GM18511 (cell line): ENCODE data around the gene MAPKBP1.

Experiments
- ATAC-seq: cut with Tn5 transposase; IDR thresholded peaks from one replicate; pipeline ENCODE4 v1.9.1; 2021; ENCODE audit warnings: mild to moderate bottlenecking, moderate library complexity; ENCODE audit not compliant: unreplicated experiment

The MAPKBP1 gene

GRCh38 chr15:41843571-41843970, 69.3 kb downstream of the MAPKBP1 start:
- ATAC-seq = no peak

- ATAC-seq = no peak
These were observed 70.5 kb downstream of the MAPKBP1 start for GRCh38 chr15:41844814-41845213.

DNA sequence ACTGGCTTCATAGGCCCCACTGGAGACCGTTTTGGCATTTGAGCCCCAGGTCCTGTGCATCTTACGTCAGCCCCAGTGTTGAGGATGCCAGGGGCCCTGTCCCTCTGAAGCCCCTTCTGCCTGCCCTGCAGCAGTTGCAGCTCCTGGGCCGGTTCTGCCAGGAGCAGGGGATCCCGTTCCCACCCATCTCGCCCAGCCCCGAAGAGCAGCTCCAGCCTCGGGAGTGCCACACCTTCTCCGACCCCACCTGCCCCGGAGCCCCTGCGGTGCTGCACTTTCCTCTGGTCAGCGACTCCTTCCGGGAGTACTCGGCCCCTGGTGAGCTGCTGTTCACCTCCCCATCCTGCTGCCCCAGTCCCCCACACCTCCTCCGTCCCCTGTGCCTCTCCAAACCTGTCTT, 72.9 kb downstream of the MAPKBP1 start:
- no peak for ATAC-seq

GRCh38 chr15:41847981-41848380, 73.7 kb downstream of the MAPKBP1 start:
- no peak for ATAC-seq

DNA sequence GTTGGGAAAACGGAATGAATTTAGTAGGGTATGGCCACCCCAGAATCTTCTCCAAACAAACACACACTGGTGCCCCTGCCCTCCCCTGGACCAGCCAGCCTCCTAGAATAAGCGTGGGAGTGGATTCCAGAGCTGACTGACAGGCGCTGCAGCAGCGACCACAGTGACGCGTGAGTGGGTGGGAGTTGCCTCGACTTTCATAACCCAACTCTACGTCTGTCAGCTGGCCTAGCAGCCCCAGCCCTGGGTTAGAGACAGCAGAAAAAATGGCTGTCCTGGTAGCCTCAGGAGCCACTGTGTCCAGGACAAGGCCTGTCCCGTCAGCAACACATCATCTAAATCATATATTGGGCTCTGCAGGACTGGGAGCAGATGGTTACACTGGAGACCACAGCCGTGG, 74.3 kb downstream of the MAPKBP1 start:
- no peak for ATAC-seq

DNA sequence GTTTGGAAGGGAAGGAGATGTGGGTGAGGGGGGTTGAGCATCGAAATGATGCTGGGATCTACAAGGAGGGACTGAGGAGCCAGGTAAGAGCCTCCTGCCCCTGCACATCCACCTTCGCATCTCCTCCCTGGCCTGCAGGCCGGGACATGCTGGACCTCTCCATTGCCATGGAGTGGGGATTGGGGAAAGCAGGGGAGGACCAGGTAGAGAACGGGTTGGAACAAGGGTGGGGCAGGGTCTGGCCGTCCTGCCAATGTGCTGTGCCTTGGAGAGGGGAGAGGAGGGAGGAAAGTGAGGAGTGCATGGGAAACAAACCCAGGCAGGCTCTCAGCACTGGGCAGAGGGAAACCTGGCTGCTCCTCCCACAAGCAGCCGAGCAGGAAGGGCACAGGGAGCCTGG, 74.9 kb downstream of the MAPKBP1 start:
- ATAC-seq = no peak

DNA sequence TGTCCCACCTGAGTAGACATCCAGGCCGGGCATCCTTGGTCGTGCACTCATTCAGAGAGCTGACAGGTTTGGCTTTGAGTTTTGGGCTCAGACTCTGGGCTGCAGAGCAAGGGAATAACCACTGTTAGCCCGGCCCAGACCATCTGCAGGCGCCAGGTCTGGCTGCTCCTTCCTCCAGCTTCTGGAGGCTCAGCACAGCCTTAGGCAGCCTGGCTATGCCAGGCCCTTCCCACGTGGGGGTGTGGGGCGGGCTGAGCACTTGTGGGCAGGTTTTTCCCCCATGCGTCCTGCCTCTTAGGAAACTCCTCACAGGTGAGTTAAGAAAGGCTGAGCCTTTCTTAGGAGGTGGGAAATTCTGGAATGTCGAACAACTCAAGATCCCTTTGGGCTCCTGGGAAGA, 75.6 kb downstream of the MAPKBP1 start:
- no peak for ATAC-seq

GRCh38 chr15:41850482-41851166, 76.3 kb downstream of the MAPKBP1 start:
- no peak for ATAC-seq

DNA sequence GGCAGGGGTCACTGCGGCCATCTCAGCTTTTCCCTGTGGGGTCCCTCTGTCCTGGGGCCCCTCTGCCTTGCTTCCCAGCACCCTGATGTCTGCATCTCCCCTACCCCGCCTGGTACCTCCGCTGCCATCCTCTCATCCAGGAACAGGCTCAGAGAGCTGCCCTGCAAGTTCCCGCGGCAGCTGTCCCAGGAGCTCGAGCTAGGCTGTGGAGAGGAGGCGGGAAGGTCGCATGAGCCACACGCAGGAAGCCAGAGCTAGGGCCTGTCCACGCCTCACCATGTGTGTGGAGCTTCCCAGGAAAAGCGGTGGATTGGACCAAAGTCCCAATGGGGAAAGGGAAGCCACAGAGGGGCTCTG, 76.9 kb downstream of the MAPKBP1 start:
- ATAC-seq = no peak

DNA sequence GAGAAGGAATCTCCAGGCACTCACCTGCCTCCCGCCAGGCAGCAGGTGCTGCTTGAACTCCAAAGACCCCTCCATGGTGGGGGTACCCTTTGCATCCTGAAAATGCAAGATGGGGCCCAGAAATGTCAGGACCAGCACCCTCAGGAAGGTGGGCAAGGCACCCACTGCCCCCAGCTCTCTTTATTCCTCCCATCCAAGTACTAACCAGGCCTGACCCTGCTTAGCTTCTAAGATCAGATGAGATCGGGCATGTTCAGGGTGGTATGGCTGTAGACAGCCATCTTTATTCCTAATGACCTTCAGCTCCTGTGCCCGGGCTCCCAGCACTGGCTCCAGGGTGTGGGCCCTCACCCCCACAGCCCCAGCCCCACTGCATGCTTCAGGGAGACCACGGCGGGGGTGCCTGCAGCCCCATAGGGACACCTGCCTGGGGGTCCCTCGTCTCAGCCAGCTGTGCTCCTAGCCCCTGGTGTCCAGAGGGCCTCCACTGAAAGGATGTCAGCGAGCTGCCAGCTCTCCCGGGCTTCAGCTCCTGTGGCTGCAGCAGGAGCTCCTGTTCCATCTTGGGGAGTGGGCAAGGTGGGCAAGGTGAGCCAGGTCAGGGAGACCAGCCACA, 77.6 kb downstream of the MAPKBP1 start:
- ATAC-seq = no peak

DNA sequence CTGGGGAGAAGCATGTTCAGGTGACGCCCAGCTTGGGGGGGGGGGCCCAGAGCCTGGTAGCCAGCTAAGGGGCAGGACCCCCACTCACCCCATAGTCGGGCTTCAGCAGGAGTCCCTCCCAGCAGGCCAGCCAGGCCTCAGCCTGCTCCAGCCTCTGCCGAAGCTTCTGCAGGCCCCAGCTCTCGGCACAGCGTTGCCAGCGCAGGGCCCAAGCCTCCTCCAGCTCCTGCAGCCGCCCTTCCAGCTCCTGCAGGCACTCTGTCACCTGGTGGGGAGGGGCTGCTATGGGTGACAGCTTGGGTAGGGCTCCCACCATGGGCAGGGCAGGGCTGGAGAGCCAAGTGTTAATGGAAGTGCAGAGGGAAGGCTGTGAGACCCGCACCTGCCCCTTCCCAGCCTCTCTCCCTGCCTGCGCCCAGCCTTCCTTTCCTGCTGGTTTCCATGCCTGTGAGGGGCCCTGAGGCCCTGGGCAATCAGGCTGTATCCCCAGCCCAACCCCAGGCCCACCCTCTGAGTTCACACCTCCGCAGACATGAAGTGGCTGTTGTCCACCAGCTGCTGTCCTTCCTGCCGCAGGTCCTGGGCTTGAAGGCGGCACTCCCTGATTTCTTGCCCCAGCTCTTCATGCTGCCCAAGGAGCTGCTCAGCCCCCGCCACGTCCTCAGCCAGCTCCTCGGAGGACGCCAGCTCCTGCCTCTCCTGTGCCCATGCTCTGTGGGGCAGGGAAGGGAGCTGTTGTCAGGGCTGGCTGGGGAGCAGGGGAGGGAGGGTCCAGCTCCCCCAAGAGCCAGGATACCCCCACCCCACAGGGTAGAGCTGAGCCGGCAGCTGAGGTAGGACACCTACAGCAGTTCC, 78.7 kb downstream of the MAPKBP1 start:
- ATAC-seq = no peak

GRCh38 chr15:41853831-41854230, 79.5 kb downstream of the MAPKBP1 start:
- no peak for ATAC-seq

DNA sequence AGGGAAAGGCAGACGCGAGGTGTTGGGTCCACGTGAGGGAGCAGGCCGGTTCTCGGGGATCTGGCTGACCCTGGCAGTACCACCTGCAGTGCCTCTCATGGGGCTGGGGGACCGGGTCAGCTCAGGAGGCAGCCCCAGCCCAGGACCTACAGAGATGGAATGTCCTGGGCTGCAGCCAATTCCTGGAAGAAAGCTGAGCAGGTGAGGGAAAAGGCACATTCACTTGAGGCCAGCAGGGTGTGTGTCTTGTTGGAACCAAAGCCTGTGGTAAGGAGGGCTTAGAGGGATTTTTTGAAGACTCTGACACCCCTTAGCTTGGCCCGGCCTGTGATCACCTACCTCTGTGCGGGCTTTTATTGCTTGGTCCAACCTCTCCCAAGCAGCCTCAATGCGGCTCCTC, 80.2 kb downstream of the MAPKBP1 start:
- no peak for ATAC-seq

- no peak for ATAC-seq
These were observed 81.1 kb downstream of the MAPKBP1 start for GRCh38 chr15:41855261-41855961.

GRCh38 chr15:41856262-41856661, 82.0 kb downstream of the MAPKBP1 start:
- ATAC-seq = no peak

DNA sequence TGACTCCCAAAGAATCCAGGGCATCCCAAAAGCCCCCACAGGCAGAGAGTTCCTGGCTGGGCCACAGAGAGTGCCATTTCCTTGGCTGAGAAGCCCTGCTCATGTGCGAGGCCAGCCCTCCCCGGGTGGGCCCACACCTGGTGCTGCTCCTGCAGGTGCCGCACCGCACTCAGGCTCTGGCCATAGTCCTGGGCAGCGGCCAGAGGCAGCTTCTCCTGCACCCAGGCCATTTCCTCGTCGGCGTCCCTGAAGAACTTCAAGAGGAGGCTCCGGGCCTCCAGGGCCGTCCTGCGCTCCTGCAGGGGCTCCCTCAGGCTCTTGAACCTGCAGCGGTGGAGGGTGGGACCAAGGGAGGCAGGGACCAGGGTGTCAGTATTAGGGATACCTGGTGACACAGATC, 82.4 kb downstream of the MAPKBP1 start:
- ATAC-seq = no peak

DNA sequence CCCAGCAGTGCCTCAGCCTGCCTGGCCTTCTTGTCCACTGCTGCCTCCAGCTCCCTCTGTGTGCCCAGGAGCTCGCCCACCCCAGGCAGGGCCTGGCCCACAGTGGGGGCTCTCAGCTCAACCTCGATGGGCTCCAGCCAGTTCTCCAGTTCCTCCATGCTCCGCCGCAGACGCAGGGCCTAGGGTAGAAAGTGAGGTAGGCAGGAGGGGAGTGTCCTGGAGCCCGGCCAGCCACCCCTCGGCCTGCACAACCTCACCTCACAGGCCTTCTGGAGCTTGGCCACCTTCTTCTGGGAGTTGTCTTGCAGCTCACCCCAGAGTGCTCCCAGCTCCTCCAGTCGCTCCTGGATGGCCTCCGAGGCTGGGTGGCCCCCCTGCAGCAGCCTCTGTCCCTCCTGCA, 83.0 kb downstream of the MAPKBP1 start:
- ATAC-seq = no peak

- ATAC-seq = no peak
These were observed 84.5 kb downstream of the MAPKBP1 start for GRCh38 chr15:41858756-41859155.

GRCh38 chr15:41860049-41860828, 86.0 kb downstream of the MAPKBP1 start:
- ATAC-seq = no peak

- no peak for ATAC-seq
These were observed 87.6 kb downstream of the MAPKBP1 start for GRCh38 chr15:41861736-41862356.
